GM21423 (cell line): ENCODE measurements around the gene TMEM62.
"Not testable (repeated sequence)": the region's sequence is repeated elsewhere in the genome, so short reads cannot be mapped to it uniquely, and the experiment has no call there.

Experiments
- ATAC-seq: cut with Tn5 transposase; IDR thresholded peaks from one replicate; pipeline ENCODE4 v1.9.1; 2021; ENCODE audit warnings: mild to moderate bottlenecking, moderate library complexity; ENCODE audit not compliant: unreplicated experiment

Gene TMEM62

DNA sequence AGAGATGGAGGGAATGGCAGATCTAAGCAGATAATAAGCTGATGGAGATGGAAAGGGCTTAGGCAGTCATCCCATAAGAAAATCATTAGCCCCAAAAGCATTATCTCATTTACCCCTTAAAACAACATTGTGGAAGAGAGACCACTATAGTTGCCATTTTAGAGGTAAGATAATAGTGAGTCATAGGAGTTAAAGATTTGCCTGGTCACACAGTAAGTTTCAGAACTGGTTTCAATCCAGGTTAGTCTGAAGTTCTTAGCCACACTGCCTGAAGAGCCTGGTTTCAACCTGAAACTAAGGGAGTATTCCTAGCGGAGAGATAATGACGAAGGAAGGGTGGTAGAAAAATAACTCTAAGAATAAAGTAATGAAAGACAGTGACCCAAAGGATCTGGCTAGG, 14.6 kb upstream of the TMEM62 start:
- ATAC-seq: peak; percentile 54

DNA sequence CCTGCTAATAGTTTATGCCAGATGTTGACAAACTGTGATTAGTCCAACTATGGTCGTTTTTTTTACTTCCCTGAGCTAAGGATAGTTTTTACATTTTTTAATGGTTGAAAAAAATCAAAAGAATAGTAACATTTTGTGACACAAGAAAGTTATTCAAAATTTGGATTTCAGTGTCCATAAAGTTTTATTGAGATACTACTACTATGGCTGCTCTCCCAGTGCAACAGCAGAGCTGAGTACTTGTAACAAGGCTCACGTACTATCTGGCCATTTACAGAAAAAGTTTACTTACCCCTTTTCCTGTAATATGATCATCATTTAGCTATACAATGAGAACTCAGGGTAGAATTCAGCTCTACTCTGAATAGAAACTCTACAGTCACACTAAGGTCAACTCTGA, 11.5 kb upstream of the TMEM62 start:
- no peak for ATAC-seq

DNA sequence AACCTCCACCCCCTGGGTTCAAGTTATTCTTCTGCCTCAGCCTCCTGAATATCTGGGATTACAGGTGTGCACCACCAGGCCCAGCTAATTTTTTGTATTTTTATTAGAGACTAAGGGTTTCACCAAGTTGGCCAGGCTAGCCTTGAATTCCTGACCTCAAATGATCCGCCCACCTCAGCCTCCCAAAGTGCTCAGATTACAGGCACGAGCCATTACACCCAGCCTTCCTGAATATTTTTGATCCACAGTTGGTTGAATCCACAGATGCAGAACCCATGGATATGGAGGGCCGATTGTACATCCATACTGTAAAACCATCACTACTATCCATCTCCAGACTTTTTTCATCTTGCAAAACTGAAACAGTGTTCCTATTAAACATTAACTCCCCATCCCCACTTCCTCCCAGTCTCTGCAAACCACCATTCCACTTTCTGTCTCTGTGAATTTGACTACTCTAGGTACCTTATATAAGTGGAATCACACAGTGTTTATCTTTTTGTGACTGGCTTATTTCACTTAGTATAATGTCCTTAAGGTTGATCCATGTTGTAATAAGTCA, 8.2 kb upstream of the TMEM62 start:
- no peak for ATAC-seq

DNA sequence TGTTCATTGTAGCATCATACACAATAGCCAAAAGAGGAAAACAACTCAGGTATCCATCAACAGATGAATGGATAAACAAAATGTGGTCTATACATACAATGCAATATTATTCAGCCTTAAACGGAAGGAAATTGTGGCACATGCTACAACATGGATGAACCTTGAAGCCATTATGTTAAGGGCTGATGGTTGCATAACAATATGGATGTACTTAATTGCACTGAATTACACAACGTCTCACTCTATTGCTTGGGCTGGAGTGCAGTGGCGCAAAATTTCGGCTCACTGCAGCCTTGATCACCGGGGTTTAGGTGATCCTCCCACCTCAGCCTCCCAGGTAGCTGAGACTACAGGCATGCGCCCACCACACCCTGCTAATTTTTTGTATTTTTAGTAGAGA, 7.0 kb upstream of the TMEM62 start:
- ATAC-seq: no peak

DNA sequence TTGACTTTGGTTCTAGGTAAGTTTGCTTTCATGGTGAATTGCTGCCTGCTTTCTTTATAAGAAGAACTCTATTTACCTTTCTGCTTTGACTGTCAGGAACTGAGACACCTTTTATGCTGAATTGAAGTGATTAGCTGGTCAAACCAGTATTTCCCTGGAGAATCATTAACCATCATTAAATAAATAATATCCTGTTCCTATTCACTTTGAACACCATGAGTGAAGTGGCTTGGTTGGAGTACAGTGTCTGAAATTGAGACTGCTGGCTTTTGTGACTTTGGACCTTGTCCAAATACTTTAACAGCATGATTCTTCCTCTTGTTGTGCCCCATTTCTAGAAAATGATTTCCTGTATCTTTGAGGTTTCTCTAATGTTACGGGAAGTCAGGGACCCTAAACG, 5.6 kb upstream of the TMEM62 start:
- ATAC-seq: no peak

DNA sequence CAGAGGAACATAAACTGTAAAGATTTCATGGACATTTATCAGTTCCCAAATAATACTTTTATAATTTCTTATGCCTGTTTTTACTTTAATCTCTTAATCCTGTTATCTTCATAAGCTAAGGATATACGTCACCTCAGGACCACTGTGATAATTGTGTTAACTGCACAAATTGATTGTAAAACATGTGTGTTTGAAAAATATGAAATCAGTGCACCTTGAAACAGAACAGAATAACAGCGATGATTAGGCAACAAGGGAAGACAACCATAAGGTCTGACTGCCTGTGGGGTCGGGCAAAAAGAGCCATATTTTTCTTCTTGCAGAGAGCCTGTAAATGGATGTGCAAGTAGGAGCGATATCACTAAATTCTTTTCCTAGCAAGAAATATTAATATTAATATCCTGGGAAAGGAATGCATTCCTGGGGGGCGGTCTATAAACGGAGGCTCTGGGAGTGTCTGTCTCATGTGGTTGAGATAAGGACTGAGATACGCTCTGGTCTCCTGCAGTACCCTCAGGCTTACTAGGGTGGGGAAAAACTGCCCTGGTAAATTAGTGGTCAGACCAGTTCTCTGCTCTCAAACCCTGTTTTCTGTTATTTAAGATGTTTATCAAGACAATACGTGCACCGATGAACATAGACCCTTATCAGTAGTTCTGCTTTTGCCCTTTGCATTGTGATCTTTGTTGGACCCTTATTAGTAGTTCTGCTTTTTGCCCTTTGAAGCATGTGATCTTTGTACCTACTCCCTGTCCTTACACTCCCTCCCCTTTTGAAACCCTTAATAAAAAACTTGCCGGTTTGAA, 5.0 kb upstream of the TMEM62 start:
- ATAC-seq: not testable (repeated sequence)

DNA sequence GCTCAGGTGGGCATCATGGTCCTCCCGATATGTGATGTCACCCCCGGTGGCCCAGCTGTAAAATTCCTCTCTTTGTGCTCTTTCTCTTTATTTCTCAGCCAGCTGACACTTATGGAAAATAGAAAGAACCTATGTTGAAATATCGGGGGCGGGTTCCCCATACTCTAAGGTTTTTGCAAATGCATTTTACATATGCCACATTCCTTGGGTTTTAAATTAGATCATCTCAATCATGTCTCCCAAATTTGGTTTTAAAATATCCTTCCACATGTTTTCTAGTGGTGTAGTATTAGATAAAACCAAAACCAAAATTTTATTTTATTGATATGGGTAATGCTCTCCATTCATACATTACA, 4.4 kb upstream of the TMEM62 start:
- no peak for ATAC-seq

DNA sequence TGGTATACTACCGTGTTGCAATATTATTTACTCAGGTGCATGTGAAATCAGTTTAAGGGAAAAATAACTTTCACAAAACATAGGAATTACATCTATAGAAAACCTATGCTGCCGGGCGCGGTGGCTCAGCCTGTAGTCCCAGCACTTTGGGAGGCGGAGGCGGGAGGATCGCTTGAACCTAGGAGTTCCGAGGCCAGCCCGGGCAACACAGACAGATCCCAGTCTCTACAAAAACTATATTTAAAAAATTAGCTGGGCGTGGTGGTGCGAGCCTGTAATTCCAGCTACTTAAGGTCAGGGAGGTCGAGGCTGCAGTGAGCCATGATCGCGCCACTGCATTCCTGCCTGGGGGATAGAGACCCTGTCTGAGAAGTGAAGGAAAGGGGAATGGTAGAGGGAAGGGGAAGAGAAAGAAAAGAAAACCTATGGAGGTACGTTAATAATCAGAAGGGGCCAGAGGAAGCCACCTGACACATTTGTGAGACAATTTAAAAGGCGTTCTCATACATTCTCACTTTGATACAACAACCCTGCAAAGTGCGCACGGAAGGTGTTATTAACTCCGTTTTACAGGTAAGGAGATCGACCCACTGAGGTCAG, 456 bp upstream of the TMEM62 start:
- ATAC-seq: no peak

DNA sequence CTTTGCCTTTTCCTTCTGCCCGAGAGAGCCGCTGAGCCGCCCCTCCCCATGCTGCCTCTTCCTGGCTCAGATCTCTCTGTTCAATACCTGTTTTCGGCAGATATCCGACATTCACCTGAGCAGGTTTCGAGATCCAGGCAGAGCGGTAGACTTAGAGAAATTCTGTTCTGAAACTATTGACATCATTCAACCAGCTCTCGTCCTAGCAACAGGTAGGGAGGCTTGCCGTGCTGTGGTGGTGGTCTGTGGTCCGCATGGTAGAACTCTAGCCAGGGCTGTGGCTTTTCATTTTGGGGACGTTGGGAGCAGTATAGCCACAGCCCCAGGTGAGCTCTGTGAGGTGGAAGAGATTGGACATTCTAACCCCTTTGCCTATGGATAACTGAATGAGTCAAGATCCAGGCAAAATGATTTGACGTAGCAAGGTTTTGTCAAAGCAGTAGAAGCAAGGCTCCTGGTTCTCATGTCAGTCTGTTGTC, 810 bp downstream of the TMEM62 start:
- peak; percentile 3 for ATAC-seq

DNA sequence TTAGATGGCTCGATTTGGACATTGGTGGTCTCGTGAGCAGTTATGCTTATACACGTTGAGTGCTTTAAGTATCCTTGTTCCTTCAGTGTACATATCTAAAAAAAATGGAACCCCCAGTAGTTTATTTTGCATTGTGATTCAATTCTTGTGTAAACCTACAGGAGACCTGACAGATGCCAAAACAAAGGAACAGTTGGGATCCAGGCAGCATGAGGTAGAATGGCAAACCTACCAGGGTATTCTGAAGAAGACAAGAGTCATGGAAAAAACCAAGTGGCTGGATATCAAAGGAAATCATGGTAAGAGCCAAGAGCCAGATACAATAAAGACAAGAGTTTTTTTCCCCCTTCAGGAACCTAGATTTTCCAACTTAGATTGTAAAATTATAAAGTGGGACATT, 2.0 kb downstream of the TMEM62 start:
- ATAC-seq: no peak

DNA sequence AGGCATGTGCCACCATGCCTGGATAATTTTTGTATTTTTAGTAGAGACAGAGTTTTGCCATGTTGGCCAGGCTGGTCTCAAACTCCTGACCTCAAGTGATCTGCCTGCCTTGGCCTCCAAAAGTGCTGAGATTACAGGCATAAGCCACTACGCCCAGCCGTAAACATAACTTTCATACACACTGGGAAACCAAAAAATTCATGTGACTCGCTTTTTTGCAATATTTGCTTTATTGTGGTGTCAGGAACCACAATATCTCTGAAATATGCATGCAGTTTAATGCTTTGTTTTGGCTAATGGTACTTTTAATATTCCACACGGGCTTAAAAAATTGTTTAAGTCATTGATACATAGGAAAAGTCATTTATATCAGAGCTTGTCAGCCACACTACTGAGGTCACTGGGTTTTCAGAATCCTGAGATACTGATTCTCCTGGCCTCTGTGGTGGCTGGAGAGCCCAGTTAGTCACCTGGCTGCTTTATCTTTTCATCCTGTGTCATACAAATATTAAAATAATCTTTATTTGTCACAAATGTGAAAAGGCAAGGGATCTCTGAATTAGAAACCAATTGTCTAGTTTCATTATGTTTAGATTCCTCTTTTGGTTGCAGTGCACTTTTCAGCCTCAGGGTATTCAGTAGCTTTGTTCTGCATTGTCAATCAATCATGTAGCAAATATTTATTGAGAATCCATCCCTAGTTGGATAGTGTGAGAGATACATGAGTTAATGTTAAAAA, 10.0 kb downstream of the TMEM62 start:
- ATAC-seq: no peak

DNA sequence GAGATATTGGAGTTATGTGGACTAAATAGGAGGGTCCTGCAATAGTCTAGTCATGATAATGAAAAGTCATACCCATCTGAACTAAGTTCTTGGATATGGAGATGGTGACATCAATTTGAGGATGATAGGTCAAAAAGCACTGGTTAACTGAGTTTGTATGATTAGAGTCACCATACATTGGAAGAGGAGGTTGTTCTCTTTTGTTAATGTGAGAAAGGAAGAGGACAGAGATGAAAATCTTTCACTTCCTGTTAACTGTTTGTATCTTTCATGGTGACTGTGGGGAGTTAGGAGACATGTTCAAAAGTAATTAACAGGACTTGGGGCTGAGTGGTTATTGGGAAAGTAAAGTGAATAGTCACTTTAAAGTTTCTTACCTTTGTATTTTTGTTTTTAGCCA, 11.1 kb downstream of the TMEM62 start:
- no peak for ATAC-seq

DNA sequence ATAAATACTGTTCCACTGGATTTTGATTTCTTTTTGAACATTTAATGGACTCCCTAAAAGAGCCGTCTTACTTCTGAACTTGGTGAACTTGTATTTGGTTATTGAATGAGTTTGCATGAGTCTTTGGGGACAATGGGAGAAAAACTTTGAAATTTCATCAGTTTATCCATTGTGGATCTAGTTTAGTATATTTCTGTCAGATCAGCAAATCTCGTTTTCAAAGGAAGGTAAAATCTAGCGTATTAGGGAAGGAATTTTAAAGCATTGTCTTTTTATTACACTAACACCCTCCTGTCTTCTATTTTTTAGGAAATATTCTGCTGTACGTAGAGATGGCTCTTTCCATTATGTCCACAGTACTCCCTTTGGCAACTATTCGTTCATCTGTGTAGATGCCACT, 12.8 kb downstream of the TMEM62 start:
- ATAC-seq: no peak

DNA sequence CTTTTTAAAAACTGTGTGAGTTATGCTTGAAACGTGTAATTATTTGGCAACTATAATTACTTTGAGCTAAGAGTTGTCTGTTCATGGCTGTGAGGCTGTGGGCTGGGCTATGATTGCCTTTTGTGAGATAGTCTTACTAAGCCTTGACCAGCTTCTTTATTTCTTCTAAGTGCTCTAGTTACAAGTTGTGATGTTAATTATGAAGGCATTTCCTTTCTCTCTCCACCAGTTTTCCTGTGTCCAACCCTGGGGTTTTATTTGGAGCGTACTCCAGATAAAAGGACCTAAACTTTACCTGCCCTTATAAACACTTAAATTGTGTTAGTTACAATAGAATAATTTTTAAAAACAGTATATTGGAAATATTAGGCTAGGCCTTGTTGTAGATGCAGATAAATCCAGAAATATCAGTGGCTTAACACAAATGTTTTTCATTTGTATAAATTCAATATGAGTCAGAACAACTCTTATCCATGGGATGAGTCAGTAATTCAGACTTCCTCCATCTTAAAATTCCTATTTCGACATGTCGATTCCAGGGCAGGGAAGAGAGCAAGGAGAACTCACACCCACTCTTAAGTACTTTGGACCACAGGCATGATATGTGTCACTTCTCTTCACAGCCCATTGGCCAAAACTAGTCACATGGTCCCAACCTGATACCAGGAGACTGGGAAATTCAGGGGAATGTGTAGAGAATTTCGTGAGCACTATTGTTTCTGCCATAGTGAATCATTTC, 17.0 kb downstream of the TMEM62 start:
- ATAC-seq: no peak

DNA sequence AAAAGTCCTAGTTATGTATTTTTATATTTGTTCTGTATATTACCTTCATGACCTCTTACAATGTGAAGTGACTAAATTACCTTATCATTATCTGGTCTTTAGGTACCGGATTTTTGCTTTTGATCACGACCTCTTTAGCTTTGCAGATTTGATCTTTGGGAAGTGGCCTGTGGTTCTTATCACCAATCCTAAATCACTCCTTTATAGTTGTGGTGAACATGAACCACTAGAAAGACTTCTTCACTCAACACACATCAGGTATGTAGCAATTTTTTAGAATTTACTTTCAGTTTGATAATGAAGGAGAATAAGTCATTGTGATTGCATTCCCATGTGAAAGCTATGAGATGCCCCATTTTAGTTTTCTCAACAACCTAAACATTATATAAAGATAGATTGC, 18.3 kb downstream of the TMEM62 start:
- ATAC-seq: no peak

DNA sequence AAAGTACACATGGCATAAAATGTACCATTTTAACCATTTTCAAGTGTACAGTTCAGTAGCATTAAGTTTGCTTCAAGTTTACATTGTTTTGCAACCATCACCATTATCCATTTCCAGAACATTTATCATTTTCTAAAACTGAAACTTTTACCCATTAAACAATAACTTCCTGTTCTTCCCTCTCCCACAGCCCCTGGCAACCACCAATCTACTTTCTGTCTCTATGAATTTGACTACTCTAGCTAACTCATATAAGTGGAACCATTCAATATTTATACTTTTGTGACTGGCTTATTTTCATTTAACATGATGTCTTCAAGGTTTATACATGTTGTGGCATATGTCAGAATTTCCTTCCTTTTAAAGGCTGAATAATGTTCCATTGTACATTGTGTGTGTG, 19.9 kb downstream of the TMEM62 start:
- no peak for ATAC-seq

DNA sequence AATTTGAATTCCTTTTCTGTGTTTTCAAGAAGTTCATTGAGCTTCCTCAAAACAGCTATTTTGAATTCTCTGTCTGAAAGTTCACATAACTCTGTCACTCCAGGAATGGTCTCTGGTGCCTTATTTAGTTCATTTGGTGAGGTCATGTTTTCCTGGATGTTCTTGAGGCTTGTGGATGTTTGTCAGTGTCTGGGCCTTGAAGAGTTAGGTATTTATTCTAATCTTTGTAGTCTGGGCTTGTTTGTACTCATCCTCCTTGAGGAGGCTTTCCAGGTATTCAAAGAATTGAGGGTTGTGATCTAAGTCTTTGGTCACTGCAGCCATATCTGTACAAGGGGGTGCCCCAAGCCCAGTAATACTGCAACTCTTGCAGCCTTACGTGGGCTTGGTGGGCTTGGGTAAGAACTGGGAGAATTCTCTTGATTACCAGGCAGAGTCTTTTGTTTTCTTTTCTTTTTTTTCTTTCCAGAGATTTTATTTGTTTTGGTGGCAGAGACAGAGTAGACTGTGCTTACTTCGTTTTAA, 32.5 kb downstream of the TMEM62 start:
- no peak for ATAC-seq

DNA sequence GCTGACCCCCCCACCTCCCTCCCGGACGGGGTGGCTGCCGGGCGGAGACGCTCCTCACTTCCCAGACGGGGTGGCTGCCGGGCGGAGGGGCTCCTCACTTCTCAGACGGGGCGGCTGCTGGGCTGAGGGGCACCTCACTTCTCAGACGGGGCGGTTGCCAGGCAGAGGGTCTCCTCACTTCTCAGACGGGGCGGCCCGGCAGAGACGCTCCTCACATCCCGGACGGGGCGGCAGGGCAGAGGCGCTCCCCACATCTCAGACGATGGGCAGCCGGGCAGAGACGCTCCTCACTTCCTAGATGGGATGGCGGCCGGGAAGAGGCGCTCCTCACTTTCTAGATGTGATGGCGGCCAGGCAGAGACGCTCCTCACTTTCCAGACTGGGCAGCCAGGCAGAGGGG, 33.9 kb downstream of the TMEM62 start:
- not testable (repeated sequence) for ATAC-seq

DNA sequence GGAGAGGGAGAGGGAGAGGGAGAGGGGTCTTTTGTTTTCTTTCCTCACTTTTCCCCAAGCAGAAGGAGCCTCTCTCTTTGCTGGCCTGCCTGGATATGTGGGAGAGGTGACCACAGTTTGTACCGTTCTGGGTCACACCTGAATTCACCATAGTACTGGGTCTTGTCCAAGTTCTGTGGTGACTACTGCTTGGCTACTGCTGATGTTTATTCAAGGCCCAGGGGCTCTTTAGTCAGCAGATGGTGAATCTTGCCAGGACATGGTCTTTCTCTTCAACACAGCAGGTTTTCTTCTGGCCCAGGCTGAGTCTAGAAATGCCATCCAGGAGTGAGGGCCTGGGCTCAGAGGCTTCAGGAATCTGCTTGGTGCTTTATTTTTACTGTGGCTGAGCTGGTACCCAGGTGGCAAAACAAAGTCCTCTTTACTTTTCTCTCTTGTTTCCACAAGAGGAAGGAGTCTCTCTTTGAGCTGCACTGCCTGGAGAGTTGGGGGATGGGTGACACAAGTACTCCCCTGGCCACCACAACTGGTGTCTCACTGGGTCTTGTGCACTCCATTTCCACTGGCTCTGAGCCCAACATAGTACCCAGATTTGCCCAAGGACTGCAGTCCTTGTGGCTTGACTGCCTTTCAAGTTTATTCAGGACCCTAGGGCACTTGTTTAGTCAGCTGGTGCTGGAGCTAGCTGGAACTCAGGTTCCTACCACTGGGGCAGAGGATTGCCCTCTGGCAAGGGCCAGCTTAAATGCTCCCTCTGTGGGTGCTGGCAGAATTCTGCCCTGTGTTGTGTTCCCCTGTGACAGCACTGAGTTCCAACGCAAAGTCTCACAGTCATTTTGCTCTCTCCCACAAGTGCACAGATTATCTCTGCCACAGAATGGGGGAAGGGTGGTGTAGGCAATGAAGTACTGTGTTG, 35.1 kb downstream of the TMEM62 start:
- ATAC-seq: no peak

DNA sequence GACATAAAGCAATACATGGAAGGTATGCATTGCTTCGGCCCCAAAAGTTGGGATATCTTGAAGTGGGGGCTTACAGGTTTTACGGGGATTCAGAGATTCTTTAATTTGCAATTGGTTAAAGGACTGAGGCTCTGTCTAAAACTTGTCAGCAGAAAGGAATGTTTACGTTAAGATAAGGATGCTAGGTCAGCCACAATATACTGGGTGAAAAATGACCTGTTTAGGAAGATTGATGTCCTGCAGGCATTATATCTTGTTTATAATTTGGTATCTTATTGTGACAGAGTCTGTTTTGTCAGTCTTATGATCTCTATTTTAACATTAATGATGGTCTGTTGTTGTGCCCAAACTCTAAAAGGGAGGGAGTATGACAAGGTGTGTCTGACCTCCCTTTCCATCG, 36.5 kb downstream of the TMEM62 start:
- no peak for ATAC-seq
